Measurements from ENCODE around the gene IL17RD. TPM values are rescaled to one million over a fixed set of nuclear protein-coding genes. Genes with fewer than 3 reads are reported as not detected.
A peak's percentile ranks its signal among the peaks of the same experiment; 100 is the strongest.

IL17RD gene
- polyA plus RNA-seq, 1 experiment = 0.60 TPM

DNA sequence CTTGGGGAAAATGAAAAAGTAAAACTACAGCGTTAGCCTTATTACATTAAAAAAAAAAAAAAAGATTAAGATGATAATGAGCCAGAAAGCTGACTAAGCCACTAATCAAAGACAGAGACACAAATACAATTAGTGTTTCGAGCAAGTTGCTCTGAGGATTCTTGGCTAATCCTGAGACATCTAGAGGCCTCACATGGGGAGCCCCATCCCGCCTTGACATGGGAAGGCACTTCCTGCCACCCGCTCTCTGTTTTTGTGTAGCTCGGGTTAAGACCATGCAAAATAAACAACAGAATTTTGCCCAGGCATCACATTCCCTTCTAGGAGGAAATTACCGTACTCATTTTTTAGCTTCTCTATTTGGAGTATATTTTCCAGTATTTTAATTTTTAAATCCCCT, 19.4 kb upstream of the IL17RD start:
- CTCF ChIA-PET = interaction anchor here (0.7 to 1.6 kb wide), 2 partner anchors 14 to 90 kb away, joined by 3 to 7 read pairs; no protein-coding TSS in a partner anchor
- POLR2A ChIA-PET = no interaction called here
- Histone ChIP-seq H3K27me3 (ENCODE audit: control insufficient read depth, insufficient read depth, low read length) (no peaks in the 10 kb centered on the region), H3K4me3 (ENCODE audit: low read depth, low read length) (no peak overlapping the region), H3K36me3 (ENCODE audit: control insufficient read depth, insufficient read depth, low read length) (no peaks in the 10 kb centered on the region)
- TF ChIP-seq, protein P1, sequence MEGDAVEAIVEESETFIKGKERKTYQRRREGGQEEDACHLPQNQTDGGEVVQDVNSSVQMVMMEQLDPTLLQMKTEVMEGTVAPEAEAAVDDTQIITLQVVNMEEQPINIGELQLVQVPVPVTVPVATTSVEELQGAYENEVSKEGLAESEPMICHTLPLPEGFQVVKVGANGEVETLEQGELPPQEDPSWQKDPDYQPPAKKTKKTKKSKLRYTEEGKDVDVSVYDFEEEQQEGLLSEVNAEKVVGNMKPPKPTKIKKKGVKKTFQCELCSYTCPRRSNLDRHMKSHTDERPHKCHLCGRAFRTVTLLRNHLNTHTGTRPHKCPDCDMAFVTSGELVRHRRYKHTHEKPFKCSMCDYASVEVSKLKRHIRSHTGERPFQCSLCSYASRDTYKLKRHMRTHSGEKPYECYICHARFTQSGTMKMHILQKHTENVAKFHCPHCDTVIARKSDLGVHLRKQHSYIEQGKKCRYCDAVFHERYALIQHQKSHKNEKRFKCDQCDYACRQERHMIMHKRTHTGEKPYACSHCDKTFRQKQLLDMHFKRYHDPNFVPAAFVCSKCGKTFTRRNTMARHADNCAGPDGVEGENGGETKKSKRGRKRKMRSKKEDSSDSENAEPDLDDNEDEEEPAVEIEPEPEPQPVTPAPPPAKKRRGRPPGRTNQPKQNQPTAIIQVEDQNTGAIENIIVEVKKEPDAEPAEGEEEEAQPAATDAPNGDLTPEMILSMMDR (IDR thresholded peaks at IDR 0.05; ENCODE audit: insufficient read depth, low read depth, low read length) = no peak
- DNase-seq (ENCODE audit: low read depth) = no peak

- peaks cover 2% of the 10 kb centered on the region; the same call in 1 of the 2 replicates for H3K27me3 ChIP-seq (ENCODE audit: control insufficient read depth, insufficient read depth, low read length)
- CTCF ChIA-PET = interaction anchor here (0.7 to 2.5 kb wide), 5 partner anchors 9 to 671 kb away, joined by 3 to 14 read pairs (median 3); no protein-coding TSS in a partner anchor
- H3K36me3 ChIP-seq (ENCODE audit: control insufficient read depth, insufficient read depth, low read length) = no peaks in the 10 kb centered on the region
- H3K4me3 ChIP-seq (ENCODE audit: low read depth, low read length) = no peak overlapping the region
- TF ChIP-seq, protein P1 (IDR thresholded peaks at IDR 0.05; ENCODE audit: insufficient read depth, low read depth, low read length) = peak; percentile 37
- DNase-seq (ENCODE audit: low read depth) = no peak
- POLR2A ChIA-PET = no interaction called here
Measured at GRCh38 chr3:57179580-57180410, 14.6 kb upstream of the IL17RD start.

DNA sequence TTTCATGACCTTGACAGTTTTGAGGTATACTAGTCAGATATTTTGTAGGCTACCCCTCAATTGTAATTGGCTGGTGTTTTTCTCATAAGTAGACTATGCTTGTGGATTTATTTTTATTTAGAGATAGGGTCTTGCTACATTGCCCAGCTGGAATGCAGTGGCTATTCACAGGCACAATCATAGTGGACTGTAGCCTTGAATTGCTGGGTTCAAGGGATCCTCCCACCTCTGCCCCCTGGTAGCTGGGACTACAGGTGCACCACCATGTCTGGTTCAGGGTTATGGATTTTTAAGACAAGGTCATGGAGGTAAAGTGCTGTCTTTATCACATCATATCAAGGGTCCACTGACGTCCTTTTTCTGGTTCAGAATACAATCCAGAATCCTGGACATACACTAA, 10.9 kb upstream of the IL17RD start:
- no peak for DNase-seq (ENCODE audit: low read depth)
- POLR2A ChIA-PET = no interaction called here
- Histone ChIP-seq H3K4me3 (ENCODE audit: low read depth, low read length) (no peak overlapping the region), H3K36me3 (ENCODE audit: control insufficient read depth, insufficient read depth, low read length) (no peaks in the 10 kb centered on the region), H3K27me3 (ENCODE audit: control insufficient read depth, insufficient read depth, low read length) (peaks cover 4% of the 10 kb centered on the region; the same call in 1 of the 2 replicates)
- TF ChIP-seq, protein P1 (IDR thresholded peaks at IDR 0.05; ENCODE audit: insufficient read depth, low read depth, low read length) = no peak
- CTCF ChIA-PET = interaction anchor here (0.9 kb wide), 1 partner anchor 16 kb away, joined by 3 read pairs; no protein-coding TSS in a partner anchor

DNA sequence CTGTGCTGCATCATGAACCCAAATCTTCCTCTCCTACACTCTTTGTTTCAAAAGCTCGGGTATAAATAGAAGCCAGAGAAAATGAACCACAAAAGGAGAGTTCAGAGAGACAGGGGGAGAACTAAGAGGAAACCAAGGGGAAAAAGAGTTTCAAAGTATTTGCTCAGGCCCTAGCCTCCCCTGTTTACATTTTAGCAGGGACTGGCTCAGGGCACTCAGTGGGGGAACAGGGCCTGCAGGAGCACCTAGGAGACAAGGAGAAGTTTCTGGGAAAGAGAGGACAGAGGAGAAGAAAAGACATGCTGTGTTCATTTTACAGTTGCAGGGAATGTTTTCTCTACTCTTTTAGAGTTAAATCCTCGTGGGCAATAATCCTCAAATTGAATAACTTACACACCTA, 8.5 kb upstream of the IL17RD start:
- DNase-seq (ENCODE audit: low read depth) = no peak
- Histone ChIP-seq H3K36me3 (ENCODE audit: control insufficient read depth, insufficient read depth, low read length) (no peaks in the 10 kb centered on the region), H3K4me3 (ENCODE audit: low read depth, low read length) (no peak overlapping the region), H3K27me3 (ENCODE audit: control insufficient read depth, insufficient read depth, low read length) (peaks cover 2% of the 10 kb centered on the region; the same call in 1 of the 2 replicates)
- POLR2A ChIA-PET = no interaction called here
- CTCF ChIA-PET = no interaction called here
- TF ChIP-seq, protein P1 (IDR thresholded peaks at IDR 0.05; ENCODE audit: insufficient read depth, low read depth, low read length) = no peak

- ChIA-PET POLR2A (interaction anchor here (0.7 kb wide), 1 partner anchor 12 kb away, joined by 4 read pairs; no protein-coding TSS in a partner anchor), CTCF (interaction anchor here (0.6 to 3.8 kb wide), 18 partner anchors 8 to 367 kb away, joined by 3 to 30 read pairs (median 4); partner anchors contain the start of gene HESX1)
- Histone ChIP-seq H3K4me3 (ENCODE audit: low read depth, low read length) (no peak overlapping the region), H3K36me3 (ENCODE audit: control insufficient read depth, insufficient read depth, low read length) (no peaks in the 10 kb centered on the region), H3K27me3 (ENCODE audit: control insufficient read depth, insufficient read depth, low read length) (peaks cover 11% of the 10 kb centered on the region)
- DNase-seq (ENCODE audit: low read depth) = no peak
- TF ChIP-seq, protein P1 (IDR thresholded peaks at IDR 0.05; ENCODE audit: insufficient read depth, low read depth, low read length) = no peak
Measured at GRCh38 chr3:57170946-57171345, 5.8 kb upstream of the IL17RD start.

Data from BJ (cell line).